GM19035 (cell line): ENCODE results near the gene ATP12A.

Source experiments
- ATAC-seq: cut with Tn5 transposase; IDR thresholded peaks from one replicate; pipeline ENCODE4 v1.9.1; 2021; ENCODE audit not compliant: unreplicated experiment

ATP12A gene

DNA sequence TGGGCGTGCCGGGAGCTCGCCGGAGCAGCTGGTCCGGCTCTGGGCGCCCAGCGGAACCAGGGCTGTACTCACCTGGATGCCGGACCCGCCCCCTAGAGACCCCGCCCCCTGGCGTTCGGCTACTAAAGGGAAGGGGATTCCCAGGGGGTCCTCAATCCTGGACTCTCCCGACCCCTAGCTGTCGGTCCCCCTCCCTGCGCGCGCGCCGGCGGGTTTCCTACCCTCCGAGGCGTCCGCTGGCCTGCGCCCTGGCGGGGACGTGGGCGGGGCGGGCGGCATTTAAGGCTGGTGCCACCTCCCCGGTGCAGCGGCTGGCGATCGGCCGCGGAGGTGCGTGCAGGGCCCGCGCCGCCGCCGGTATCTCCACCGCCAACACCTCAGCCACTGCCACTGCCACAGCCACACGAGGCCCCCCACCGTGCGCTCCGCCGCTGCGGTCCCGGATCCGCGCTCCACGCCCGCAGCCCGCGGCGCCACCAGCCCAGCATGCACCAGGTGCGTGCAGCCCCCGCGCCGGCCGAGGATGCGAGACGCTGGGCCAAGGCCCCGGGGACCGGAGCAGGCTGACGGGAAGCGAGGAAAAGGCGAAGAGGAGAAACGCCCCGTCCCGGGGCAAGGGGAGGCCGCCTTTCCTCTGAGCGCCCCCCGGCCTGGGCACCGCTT lies at the start of gene ATP12A:
Gene ATP12A (plus strand): TSS at position 151 of the 663 bp plus-strand sequence. CDS start 336 bp downstream, at position 487.
- no peak for ATAC-seq

DNA sequence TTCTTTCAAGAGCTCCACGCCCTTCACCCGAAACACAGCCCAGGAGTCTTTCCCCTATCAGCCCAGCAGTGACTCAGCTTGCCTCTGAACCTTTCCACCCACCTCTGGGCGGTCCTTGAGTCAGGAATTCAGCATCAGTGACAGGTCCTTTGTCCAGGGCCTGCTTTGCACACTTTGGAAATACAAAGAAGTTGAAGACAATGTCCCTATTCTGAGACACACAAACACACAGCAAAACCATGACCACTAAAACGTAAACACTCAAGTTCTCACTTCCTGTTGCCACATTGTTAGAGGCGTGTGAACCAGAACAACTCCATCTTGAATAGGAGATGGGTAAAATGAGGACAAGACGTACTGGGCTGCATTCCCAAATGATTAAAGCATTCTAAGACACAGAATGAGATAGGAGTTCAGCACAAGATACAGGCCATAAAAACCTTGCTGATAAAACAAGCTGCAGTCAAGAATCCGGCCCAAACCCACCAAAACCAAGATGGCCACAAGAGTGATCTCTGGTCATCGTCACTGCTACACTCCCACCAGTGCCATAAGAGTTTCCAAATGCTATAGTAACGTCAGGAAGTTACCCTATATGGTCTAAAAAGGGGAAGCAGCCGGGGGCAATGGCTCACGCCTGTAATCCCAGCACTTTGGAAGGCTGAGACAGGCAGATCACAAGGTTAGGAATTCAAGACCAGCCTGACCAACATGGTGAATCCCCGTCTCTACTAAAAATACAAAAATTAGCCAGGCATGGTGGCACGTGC lies 49.2 kb upstream of the ATP12A start:
- no peak for ATAC-seq

DNA sequence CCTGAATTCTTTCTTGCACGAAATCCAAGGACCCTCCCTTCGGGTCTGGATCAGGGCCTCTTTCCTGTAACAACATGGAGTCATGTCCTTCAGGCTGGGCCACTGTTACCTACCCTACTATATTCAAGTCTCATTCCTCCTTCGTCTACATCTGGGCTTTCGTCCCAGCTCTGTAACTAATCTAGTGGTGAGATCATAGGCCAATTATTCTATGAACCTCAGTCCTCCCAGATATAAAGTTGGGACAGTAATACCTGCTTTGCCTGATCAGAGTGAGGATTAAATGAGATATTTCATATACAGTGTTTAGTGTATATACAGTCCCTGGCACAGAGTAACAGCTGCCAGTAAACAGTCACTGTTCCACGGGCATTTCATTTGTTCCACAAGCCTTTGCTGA lies 48.3 kb upstream of the ATP12A start:
- ATAC-seq = no peak

DNA sequence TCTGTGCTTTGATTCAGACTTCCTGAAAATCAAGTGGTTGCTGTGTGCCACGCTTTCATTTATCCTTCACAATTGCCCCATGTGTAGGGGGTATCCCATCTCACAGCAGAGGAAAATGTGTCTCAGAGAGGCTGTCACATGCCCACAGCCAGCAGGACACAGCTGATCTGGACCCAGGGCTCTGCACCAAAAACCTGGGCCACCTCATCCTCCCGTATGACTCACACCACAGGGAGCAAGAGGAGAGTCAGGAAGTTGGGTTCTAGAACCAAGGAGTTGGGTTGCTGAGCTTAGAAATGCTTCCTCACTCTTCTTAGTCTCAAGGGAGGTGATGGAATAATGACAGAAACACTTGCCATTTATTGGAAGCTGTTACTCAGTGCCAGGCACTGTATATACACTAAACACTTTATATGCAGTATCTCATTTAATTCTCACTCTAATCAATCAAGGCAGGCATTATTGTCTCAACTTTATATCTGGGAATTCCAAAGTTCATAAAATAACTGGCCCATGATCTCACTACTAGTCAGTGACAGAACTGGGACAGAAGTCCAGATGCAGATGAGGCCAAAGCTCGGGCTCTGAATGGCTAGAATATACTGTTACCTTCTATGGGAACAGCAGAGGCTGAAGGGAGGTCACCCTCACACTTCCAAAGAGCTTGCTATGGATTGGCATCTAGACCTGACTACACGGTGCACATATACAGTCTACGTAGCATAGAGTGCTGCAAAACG lies 47.7 kb upstream of the ATP12A start:
- no peak for ATAC-seq

DNA sequence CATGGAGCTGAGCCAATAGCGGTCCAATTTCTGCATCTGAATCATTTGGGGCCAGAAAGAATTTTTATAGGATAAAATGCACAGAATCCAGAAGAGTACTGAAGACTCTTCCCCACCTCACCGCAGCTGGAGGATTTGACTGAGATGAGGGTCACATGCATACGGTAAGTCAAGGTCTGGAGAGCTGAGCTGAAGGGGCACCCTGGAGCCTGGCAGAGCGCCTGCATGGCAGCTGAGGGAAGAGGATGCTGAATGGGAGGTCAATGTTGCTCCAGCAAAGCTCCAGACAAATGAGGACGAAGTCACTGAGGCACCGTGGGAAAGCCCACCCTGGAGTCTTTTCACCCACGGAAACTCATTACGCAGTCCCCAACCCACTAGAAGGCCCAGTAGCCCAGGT lies 43.4 kb upstream of the ATP12A start:
- no peak for ATAC-seq

DNA sequence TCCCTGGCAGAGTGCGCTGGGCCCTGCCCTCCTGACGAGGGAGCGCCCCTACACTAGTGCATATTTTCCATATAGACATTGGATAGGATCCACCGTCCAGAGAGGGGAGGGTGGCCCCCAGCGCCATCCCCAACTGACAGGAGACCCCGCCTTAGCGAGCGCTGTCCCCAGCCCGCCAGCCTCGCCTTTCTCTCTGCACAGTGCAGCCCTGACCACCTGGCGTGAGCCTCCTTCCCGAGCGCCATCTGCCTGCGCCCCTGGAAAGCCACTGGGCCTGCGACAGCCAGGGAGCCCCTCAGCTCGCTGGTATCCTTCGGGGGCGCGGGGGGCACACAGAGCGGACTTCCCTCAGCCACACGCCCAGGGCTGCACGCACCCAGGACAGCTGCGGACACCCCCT lies 42.1 kb upstream of the ATP12A start:
- no peak for ATAC-seq

DNA sequence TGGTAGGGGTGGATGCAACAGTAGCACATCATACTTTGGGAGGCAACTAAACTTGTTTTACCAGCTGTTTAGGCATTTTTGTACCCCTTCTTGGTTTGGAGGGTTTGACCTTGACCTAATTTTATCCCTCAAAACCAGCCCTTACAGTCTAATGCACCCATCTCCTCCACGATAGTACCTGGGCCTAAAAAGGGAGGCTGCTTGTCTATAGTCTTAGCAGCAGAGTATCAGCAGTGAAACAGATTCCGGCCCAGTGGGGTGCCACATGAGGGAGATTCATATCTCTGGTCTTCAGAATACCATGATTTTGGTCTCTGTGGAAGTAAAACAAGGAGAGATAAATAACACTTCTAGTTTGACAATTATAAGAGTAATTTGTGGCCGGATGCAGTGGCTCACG lies 39.5 kb upstream of the ATP12A start:
- no peak for ATAC-seq

DNA sequence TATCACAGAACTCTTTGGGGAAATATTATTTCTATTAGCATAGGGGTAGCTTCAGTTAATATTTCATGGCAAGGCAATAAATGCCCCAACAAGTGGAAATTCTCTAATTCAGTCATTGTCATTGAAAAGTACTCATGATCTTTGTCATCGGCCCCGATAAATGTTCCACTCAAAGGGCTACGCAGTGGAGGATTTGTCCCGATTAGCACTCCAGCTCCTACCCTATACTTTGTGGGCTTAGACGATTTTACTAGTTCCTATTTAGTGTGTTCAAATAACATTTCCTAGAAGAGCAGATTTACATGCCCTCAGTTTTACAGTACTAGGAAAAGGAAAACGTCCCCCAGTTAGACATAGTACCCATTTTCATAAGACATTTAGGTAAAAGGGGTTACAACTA lies 38.0 kb upstream of the ATP12A start:
- no peak for ATAC-seq

DNA sequence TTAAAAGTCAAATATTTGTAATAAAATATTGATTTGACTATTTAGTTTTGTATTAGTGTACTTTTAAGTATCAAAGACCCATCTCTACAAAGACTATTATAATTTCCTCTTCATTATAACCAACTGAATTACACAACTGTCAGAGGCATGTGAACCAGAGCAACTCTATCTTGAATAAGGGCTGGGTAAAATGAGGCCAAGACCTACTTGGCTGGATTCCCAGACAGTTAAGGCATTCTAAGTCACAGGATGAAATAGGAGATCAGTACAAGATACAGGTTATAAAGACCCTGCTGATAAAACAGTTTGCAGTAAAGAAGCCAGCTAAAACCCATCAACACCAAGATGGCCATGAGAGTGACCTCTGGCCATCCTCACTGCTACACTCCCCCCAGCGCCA lies 36.2 kb upstream of the ATP12A start:
- ATAC-seq = no peak

DNA sequence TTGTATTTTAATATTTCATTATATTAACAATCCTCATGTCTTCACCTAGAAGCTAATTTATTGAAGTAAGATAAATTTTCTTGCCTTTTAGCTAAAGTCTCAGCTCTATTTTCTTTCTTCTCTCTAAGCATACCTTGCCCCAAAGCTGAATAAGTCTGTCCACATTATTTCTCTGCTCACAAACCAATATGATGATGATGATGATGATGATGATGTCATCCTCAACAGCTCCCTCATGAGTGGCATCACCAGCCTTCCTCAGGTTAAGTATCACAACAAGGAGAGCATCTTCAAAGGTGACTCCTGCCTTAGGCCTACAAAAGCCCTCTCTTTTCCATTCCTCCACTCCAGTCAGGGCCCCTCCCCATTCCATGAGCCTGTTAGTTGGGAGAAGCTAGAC lies 31.9 kb upstream of the ATP12A start:
- no peak for ATAC-seq

DNA sequence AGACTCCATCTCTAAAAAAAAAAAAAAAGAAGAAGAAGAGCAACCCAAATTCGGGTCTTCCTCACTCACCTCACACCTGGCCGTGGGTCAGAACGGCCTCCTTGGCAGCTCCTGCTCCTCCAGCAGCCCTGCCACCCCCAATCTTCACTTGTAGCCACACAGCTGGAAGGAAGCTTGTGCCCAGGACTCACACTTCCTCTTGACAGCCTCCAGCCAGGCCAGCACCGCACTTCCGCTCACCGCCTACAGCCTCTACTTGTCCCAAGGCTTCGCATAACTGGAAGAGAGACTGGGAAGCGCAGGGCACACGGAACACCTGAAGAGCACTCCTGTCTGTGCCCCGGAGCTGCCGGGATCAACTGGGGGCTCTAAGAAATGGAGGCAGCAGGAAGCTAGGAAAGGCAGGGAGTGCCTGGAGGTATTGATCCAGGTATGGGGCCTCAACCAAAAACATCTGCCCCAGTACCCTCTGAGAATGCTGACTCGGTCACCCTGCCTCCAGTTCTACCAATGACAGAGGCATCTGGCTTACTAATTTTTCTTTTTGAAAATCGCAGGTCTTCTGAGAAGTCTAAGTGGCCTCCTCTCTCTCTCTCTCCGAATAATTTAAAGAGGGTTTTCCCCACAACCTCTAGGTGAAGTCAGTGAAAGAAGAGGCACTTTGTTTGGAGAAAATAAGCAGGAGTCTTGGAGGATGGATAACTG lies 31.1 kb upstream of the ATP12A start:
- ATAC-seq = no peak

DNA sequence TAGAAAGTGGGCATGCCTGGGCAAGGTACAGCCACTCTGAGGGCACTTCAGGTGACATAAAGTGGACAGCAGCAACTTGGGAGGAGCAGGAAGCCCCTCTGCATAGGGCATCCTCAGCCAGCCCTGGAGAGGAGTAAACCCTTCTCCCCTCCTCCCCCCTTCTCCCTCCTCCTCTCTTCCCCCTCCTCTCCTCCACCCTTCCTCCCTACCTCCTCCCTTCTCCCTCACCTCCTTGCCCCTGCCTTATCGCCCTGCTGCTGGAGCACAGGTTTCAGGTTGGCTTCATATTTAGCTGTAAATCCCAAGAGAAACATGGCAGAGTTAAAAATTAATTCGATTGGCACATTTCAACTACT lies 30.5 kb upstream of the ATP12A start:
- no peak for ATAC-seq

DNA sequence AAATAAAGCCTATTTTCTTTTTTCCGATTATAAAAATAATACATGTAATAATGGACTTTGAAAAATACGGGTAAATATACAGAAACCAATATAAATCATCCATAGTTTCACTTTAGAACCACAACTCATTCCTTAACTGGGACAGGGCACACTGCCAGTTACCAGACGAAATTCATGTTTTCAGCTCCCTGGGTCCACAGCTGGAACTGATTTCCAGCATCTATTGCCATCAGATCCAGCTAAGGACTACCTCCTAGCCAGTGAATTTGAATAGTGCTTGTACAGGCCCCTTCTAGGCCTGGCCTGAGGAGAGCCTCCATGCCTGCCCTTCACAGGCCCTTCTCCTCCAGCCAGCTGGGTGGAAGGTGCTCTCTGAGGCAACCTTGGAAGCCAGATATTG lies 30.0 kb upstream of the ATP12A start:
- no peak for ATAC-seq

DNA sequence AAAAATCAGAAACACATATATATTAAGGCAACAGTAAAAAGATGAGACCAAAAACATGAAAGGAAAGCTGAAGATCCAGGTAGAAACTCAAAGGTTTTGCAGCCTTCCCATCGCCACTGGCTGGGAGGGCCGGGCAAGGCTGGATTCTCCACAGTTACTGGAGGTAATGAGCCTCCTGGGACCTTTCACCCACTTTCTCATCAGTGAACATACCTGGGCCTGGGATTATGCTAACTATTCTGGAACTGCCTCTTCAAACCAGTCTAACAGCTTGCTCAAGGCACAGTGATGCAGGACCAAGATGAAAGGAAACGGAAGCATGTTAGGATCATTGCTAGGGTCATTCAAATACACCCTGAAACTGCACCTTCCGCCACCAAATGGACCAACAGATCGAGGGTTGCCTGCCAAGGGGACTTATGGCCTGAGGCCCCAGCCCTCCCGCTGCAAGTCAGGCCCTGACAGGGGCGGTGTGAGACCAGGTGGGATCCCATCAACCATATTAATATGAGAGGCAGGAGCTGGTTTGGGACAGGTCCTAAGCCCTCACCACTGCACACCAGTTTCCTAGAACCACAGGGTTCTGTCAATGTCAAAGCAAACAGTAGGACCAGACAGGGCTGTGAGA lies 28.4 kb upstream of the ATP12A start:
- ATAC-seq = no peak

DNA sequence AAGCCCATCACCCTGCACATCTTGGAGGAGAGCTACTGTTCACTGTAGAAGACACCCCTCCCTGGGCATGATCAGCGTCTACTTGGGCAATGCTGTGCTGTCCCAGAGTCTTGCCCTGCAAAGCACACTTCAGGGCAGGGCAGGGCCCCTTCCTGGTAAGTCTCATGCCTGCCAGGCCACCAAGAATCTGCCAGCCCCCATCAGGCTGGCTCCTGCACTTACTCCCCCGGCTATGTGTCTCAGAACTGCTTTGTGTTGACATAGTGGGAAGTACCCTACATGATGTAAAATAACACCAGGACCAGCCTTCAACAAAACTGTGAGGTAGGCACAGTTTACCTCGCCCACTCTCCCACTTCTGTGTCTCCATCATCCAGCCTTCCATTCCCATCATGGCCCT lies 27.8 kb upstream of the ATP12A start:
- no peak for ATAC-seq

DNA sequence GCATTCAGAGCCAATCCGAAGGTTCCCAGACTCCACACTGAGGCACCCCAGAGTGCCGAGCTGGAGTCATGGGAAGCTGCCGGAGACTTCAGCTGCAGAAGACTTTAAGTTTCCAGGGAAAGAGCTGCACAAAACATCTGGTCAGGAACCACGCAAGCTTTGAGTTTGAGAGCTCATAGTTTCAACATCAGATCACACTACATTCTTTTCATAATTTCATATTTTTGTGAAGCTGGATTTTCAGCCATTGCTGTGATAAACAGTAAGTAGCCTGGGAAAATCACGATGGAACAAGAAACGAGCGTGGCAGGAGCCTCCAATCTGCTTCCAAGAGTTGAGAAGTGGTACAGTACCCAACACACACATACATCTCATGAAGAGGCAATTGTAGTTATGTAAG lies 25.5 kb upstream of the ATP12A start:
- ATAC-seq = no peak

DNA sequence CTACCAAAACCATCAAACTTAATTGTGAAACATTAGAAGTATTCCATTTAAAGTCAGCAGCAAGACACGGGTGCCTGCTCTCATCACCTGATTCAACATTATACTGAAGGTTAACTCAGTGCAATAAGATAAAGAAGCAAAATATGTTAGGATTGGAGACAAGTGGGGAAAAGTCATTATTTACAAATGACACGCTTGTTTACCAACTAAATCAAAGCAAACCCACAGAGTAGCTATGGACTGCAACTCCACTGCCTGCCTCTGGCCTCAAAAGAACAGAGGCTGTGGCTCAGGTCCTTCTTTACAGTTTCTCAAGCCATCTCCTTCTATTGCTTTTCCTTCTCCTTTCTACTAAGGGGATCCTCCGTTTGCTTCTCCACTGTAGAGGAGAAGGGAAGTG lies 21.0 kb upstream of the ATP12A start:
- no peak for ATAC-seq

DNA sequence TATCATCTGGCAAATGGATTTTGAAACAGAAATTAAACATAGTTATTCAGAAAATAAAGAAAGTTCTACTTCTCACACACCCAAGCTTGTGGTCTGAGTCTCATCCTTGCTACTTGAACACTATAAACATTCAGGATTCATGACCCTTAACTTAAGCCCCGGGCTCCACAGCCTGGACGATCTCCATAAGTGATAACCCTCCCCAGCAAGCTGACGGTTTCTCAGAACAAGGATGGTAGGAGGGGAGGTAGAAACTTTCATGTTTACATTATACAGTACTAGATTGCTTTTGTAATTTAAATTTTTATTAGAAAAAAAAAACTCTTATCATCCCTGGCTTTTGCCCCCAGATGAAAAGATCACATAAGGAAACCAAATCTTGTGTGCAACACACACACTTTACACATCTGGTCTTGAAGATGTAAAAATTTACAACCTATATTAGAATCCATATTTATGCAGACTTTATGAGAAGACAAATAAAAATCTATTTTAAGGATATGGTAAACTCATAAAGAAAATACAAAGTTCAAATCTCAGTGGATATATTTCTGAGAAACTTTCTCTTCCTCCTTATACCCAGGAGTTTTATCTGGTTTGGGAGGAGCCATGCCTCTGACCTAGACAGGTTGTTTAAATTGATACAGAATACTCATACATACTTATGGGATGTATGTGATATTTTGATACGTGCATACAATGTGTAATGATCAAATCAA lies 20.0 kb upstream of the ATP12A start:
- ATAC-seq = no peak

DNA sequence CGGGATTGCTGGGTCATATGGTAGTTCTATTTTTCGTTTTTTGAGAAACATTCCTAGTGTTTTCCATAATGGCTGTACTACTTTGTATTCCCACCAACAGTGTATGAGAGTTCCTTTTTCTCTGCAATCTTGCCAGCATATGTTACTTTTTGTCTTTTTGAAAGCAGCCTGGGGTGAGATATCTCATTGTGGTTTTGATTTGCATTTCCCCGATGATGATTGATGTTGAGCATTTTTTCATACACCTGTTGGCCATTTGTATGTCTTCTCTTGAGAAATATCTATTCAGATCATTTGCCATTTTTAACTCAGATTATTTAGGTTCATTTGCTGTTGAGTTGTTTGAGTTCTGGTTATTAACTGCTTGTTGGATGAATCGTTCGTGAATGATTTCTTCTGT lies 18.5 kb upstream of the ATP12A start:
- ATAC-seq = no peak
